ENCODE data around the gene ABHD1.

GRCh38 chr2:27134781-27135477, 11.3 kb downstream of the ABHD1 start:
- no peak for TF ChIP-seq SP1 (IDR thresholded peaks at IDR 0.05)
- TF ChIP-seq L3MBTL2 (conservative IDR thresholded peaks at IDR 0.05) = no peak
- TF ChIP-seq FOXK2 (IDR thresholded peaks at IDR 0.05) = no peak
- TF ChIP-seq TARDBP (IDR thresholded peaks at IDR 0.05) = no peak
- TF ChIP-seq FOXM1 (IDR thresholded peaks at IDR 0.05; ENCODE audit: borderline replicate concordance) = no peak
- no peak for TF ChIP-seq ZNF384 (IDR thresholded peaks at IDR 0.05)

Measured in HEK293T (cell line).